ENCODE results near the gene KCNJ10.
A peak's percentile ranks its signal among the peaks of the same experiment; 100 is the strongest.

The KCNJ10 gene

GRCh38 chr1:160108888-160109662 lies 39.1 kb upstream of the KCNJ10 start:
- peak; percentile 41 for DNase-seq
- TF ChIP-seq, protein P1, sequence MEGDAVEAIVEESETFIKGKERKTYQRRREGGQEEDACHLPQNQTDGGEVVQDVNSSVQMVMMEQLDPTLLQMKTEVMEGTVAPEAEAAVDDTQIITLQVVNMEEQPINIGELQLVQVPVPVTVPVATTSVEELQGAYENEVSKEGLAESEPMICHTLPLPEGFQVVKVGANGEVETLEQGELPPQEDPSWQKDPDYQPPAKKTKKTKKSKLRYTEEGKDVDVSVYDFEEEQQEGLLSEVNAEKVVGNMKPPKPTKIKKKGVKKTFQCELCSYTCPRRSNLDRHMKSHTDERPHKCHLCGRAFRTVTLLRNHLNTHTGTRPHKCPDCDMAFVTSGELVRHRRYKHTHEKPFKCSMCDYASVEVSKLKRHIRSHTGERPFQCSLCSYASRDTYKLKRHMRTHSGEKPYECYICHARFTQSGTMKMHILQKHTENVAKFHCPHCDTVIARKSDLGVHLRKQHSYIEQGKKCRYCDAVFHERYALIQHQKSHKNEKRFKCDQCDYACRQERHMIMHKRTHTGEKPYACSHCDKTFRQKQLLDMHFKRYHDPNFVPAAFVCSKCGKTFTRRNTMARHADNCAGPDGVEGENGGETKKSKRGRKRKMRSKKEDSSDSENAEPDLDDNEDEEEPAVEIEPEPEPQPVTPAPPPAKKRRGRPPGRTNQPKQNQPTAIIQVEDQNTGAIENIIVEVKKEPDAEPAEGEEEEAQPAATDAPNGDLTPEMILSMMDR (IDR thresholded peaks at IDR 0.05): peak; percentile 42
- Mint-ChIP-seq H3K4me3 (peak overlapping the region; percentile 34), H3K27ac (peak overlapping the region; percentile 77), H3K27me3 (ENCODE audit: low read depth, poor library complexity) (peaks cover 14% of the 10 kb centered on the region), H3K9me3 (no peaks in the 10 kb centered on the region), H3K4me1 (peaks cover 80% of the 10 kb centered on the region), H3K36me3 (ENCODE audit: low read depth) (no peaks in the 10 kb centered on the region)

DNA sequence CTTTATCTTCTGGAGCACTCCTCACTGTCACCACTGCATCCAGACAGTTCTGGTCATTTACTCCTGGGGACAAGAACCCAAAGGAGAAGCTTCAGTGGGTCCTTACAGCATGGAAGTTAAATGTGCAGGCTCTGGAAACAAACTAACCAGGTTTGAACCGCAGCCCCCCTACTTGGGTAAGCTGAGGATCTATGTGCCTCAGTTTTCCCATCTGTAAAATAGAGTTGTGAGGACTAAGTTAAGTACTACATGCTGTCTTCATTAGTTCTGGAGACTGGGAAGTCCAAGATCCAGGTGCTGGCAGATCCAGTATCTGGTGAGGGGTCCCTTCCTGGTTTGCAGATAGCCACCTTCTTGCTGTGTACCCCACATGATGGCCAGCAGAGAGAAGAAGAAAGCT lies 37.6 kb upstream of the KCNJ10 start:
- DNase-seq: no peak
- H3K36me3 Mint-ChIP-seq (ENCODE audit: low read depth): no peaks in the 10 kb centered on the region
- TF ChIP-seq, protein P1 (IDR thresholded peaks at IDR 0.05): no peak
- H3K4me3 Mint-ChIP-seq: no peak overlapping the region
- H3K9me3 Mint-ChIP-seq: no peaks in the 10 kb centered on the region
- no peak overlapping the region for H3K27ac Mint-ChIP-seq
- peaks cover 16% of the 10 kb centered on the region for H3K27me3 Mint-ChIP-seq (ENCODE audit: low read depth, poor library complexity)
- peaks cover 80% of the 10 kb centered on the region for H3K4me1 Mint-ChIP-seq

DNA sequence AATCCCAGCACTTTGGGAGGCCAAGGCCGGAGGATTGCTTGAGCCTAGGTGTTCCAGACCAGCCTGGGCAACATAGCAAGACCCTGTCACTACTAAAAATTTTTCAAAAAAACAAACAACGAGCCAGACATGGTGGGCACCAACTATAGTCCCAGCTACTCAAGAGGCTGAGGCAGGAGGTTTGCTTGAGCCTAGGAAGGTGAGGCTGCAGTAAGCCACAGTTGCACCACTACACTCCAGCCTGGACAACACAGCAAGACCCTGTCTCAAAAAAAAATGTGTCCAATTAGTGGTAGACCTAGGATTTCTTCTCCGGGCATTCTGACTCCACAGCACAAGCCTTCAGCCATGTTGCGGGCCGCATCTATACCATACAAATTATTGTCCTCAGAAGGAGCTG lies 35.2 kb upstream of the KCNJ10 start:
- Mint-ChIP-seq H3K4me1 (peaks cover 81% of the 10 kb centered on the region), H3K27me3 (ENCODE audit: low read depth, poor library complexity) (peaks cover 12% of the 10 kb centered on the region), H3K4me3 (no peak overlapping the region), H3K27ac (no peak overlapping the region), H3K36me3 (ENCODE audit: low read depth) (no peaks in the 10 kb centered on the region), H3K9me3 (no peaks in the 10 kb centered on the region)
- DNase-seq: no peak
- TF ChIP-seq, protein P1 (IDR thresholded peaks at IDR 0.05): no peak

- H3K27me3 Mint-ChIP-seq (ENCODE audit: low read depth, poor library complexity): peaks cover 15% of the 10 kb centered on the region
- TF ChIP-seq, protein P1 (IDR thresholded peaks at IDR 0.05): no peak
- H3K4me1 Mint-ChIP-seq: peaks cover 77% of the 10 kb centered on the region
- DNase-seq: no peak
- no peaks in the 10 kb centered on the region for H3K36me3 Mint-ChIP-seq (ENCODE audit: low read depth)
- no peak overlapping the region for H3K4me3 Mint-ChIP-seq
- peak overlapping the region; percentile 24 for H3K27ac Mint-ChIP-seq
- H3K9me3 Mint-ChIP-seq: no peaks in the 10 kb centered on the region
These were observed 34.5 kb upstream of the KCNJ10 start for GRCh38 chr1:160104486-160104885.

- TF ChIP-seq, protein P1 (IDR thresholded peaks at IDR 0.05): no peak
- Mint-ChIP-seq H3K9me3 (no peaks in the 10 kb centered on the region), H3K27ac (no peak overlapping the region), H3K4me3 (no peak overlapping the region), H3K27me3 (ENCODE audit: low read depth, poor library complexity) (peaks cover 16% of the 10 kb centered on the region), H3K36me3 (ENCODE audit: low read depth) (no peaks in the 10 kb centered on the region), H3K4me1 (peaks cover 76% of the 10 kb centered on the region)
- no peak for DNase-seq
These were observed 33.9 kb upstream of the KCNJ10 start for GRCh38 chr1:160103658-160104408.

All from nephron progenitor cell (in vitro differentiated cells).